GM12878 (cell line): Measurements from ENCODE around the gene TPCN2. TPM values are rescaled to one million over a fixed set of nuclear protein-coding genes. Genes with fewer than 3 reads are reported as not detected.

Source experiments
- ATAC-seq: fragments of 200-7000 bp; cut with Tn5 transposase; 3 replicates; pipeline ENCODE4 v1.9.1; 2020; ENCODE audit warnings: mild to moderate bottlenecking, moderate library complexity
- BruUV-seq: library from RNA; stranded (reverse); fragments of 400-500 nt; replicated peaks from 2 replicates; lab custom pipeline; 2021; lab: Mats Ljungman, UMichigan
- CTCF ChIA-PET: fragments of 300-600 bp; sonication (Branson Sonifier 250); formaldehyde crosslinking; extraction: SDS; loops from one replicate; lab custom pipeline; 2021; ENCODE audit warnings: inconsistent platforms; lab: Yijun Ruan, JAX
- POLR2A ChIA-PET: fragments of 350-600 bp; formaldehyde crosslinking; extraction: SDS; loops from one replicate; lab custom pipeline; 2021; ENCODE audit warnings: inconsistent platforms; lab: Charles Lee
- RAD21 ChIA-PET: fragments of 300-600 bp; sonication (Branson Sonifier 250); formaldehyde crosslinking; loops from one replicate; lab custom pipeline; 2023; ENCODE audit warnings: antibody characterized with exemption; ENCODE audit not compliant: unreplicated experiment; lab: Charles Lee
- SMC1A ChIA-PET: fragments of 300-600 bp; sonication (Branson Sonifier 250); formaldehyde crosslinking; loops from one replicate; lab custom pipeline; 2023; ENCODE audit not compliant: unreplicated experiment, uncharacterized antibody; lab: Charles Lee
- DNase-seq: peaks from one replicate; pipeline ENCODE4 v3.0.0-alpha.2; 2011; ENCODE audit warnings: low read depth, low spot score
- FAIRE-seq: peaks from 3 replicates; lab custom pipeline; 2011; peaks lifted over from hg19 to GRCh38; lab: Jason Lieb, UNC
- H2AFZ ChIP-seq: 2 replicates; pipeline ENCODE4 v1.6.0; 2011; ENCODE audit warnings: low read depth, low read length, control low read depth; ENCODE audit not compliant: control insufficient read depth
- H3K27ac ChIP-seq: 2 replicates; pipeline ENCODE4 v1.5.1; 2011; ENCODE audit warnings: control low read depth; ENCODE audit not compliant: control insufficient read depth, insufficient read depth
- H3K27me3 ChIP-seq, 2 experiments: replicated peaks in 1 of 2; 2 replicates each; pipeline versions ENCODE4 v1.6.0 to v1.6.1; 2011; ENCODE audit warnings: low read length in 1 of 2; ENCODE audit not compliant: control insufficient read depth in 2 of 2, insufficient read depth in 2 of 2
- H3K36me3 ChIP-seq, 2 experiments: 2 replicates each; pipeline ENCODE4 v1.5.1; 2011; ENCODE audit warnings: low read length in 1 of 2; ENCODE audit not compliant: control insufficient read depth in 2 of 2, insufficient read depth in 2 of 2
- H3K4me1 ChIP-seq: 2 replicates; pipeline ENCODE4 v1.6.1; 2011; ENCODE audit warnings: mild to moderate bottlenecking, low read length, moderate library complexity, mixed read lengths; ENCODE audit not compliant: control insufficient read depth, insufficient read depth
- H3K4me2 ChIP-seq: 2 replicates; pipeline ENCODE4 v1.6.0; 2011; ENCODE audit warnings: control low read depth; ENCODE audit not compliant: control insufficient read depth, insufficient read depth
- H3K4me3 ChIP-seq: fragments of 200-600 bp; sonication (generic); 2 replicates; pipeline ENCODE4 v1.5.1; 2016
- H3K79me2 ChIP-seq: 2 replicates; pipeline ENCODE4 v1.6.0; 2011; ENCODE audit warnings: low read length; ENCODE audit not compliant: control insufficient read depth, insufficient read depth
- H3K9ac ChIP-seq: 2 replicates; pipeline ENCODE4 v1.8.0; 2011; ENCODE audit warnings: low read length, control low read depth, mixed read lengths; ENCODE audit not compliant: control insufficient read depth, insufficient read depth
- H3K9me3 ChIP-seq: replicated peaks from 3 replicates; pipeline ENCODE4 v1.5.1; 2011; ENCODE audit warnings: mild to moderate bottlenecking, low read length; ENCODE audit not compliant: control insufficient read depth, insufficient read depth
- H4K20me1 ChIP-seq: 2 replicates; pipeline ENCODE4 v1.6.0; 2011; ENCODE audit not compliant: control insufficient read depth, insufficient read depth
- BCLAF1 ChIP-seq: fragments of 450-650 bp; IDR thresholded peaks from 2 replicates; pipeline ENCODE4 v1.6.1; 2017; ENCODE audit warnings: antibody characterized with exemption, mild to moderate bottlenecking, moderate library complexity
- CBX3 ChIP-seq: fragments of 200-600 bp; sonication (generic); IDR thresholded peaks from 2 replicates; pipeline ENCODE4 v1.6.1; 2016; ENCODE audit warnings: low read depth, borderline replicate concordance
- CHD4 ChIP-seq: fragments of 200-600 bp; sonication (generic); IDR thresholded peaks from 2 replicates; pipeline ENCODE4 v1.6.1; 2016; ENCODE audit warnings: mild to moderate bottlenecking
- NR2F1 ChIP-seq: fragments of 450-650 bp; conservative IDR thresholded peaks from 2 replicates; pipeline ENCODE4 v1.6.1; 2017; ENCODE audit warnings: mild to moderate bottlenecking
- PAX8 ChIP-seq: fragments of 450-650 bp; IDR thresholded peaks from 2 replicates; pipeline ENCODE4 v1.6.1; 2017; ENCODE audit warnings: mild to moderate bottlenecking, moderate library complexity
- RB1 ChIP-seq: fragments of 450-650 bp; formaldehyde crosslinking; IDR thresholded peaks from 2 replicates; pipeline ENCODE4 v1.6.1; 2017; ENCODE audit warnings: mild to moderate bottlenecking, borderline replicate concordance
- SKIL ChIP-seq: fragments of 450-650 bp; IDR thresholded peaks from 2 replicates; pipeline ENCODE4 v1.6.1; 2017; ENCODE audit warnings: mild to moderate bottlenecking, low read depth, inconsistent platforms; ENCODE audit not compliant: poor library complexity, severe bottlenecking
- ZNF217 ChIP-seq: fragments of 450-650 bp; IDR thresholded peaks from 2 replicates; pipeline ENCODE4 v1.6.1; 2017; ENCODE audit warnings: antibody characterized with exemption, mild to moderate bottlenecking
- ZNF384 ChIP-seq: IDR thresholded peaks from 2 replicates; pipeline ENCODE4 v1.6.1; 2012; ENCODE audit warnings: low read depth, mild to moderate bottlenecking, low read length, improper control_type of control experiment, borderline replicate concordance
- ZNF592 ChIP-seq: fragments of 450-650 bp; IDR thresholded peaks from 2 replicates; pipeline ENCODE4 v1.6.1; 2017; ENCODE audit warnings: mild to moderate bottlenecking, moderate library complexity
- WGBS: methylation state at CpG from one replicate; pipeline ENCODE4 v1.1.6; 2016; ENCODE audit warnings: low lambda C conversion rate; ENCODE audit not compliant: insufficient replicate concordance, insufficient coverage; ENCODE audit errors: missing lambda C conversion rate; 5-methylcytosine and 5-hydroxymethylcytosine counted together
- in situ Hi-C: fragments of 300-500 bp; cut with MboI; formaldehyde crosslinking; loops from 9 replicates; pipeline ENCODE4 v1.14.3; 2018; ENCODE audit warnings: mixed read lengths
- intact Hi-C: fragments of 100-400 bp; cut with micrococcal nuclease; formaldehyde crosslinking; loops from one replicate; pipeline ENCODE4 v1.14.2; 2022; ENCODE audit not compliant: unreplicated experiment
- polyA plus RNA-seq, 11 experiments: library from polyadenylated mRNA; depleted of rRNA in 4 of 11; unstranded in 6 of 11; stranded (reverse) in 5 of 11; fragments of >200 nt; fragmentation: Nextera tagmentation in 4 of 11; fragmentation: Illumina TruSeq in 1 of 11; extraction: Ambion mirVana in 4 of 11; extraction: Trizol in 1 of 11; gene quantifications; 1 replicate in 1 of 11; 2 replicates in 10 of 11; pipeline versions ENCODE4 v1.2.1 to v1.2.3, GENCODE V29; 2011 to 2016; ENCODE audit warnings: inconsistent platforms in 2 of 11, missing spikeins in 2 of 11, low read depth in 1 of 11
- total RNA-seq, 4 experiments: library from RNA; depleted of rRNA in 3 of 4; stranded (reverse); fragments of >200 nt in 3 of 4; fragmentation: Illumina TruSeq in 1 of 4; extraction: Trizol in 1 of 4; gene quantifications; 2 replicates each; pipeline versions ENCODE4 v1.2.1 to v1.2.3, GENCODE V29; 2013 to 2021

The TPCN2 gene
- total and polyA plus RNA-seq, 10 of the 15 experiments (the other 5 are each of a cell fraction or from before 2014, with no cell fraction given), result 1.7 to 18.4 (median 8.4) TPM

GRCh38 chr11:69078930-69079605 lies 30.3 kb downstream of the TPCN2 start:
- ChIA-PET CTCF (interaction anchor here (1.6 kb wide), 1 partner anchor 11 kb away, joined by 3 read pairs; no protein-coding TSS in a partner anchor), RAD21 (no interaction called here), POLR2A (no interaction called here), SMC1A (no interaction called here)
- BruUV-seq, result no TSS peak
- no peak for DNase-seq
- in situ Hi-C loops, result no loop called here
- intact Hi-C loops, result no loop called here
- no peaks in the 10 kb centered on the region for H4K20me1 ChIP-seq
- no peaks in the 10 kb centered on the region for H3K79me2 ChIP-seq
- WGBS, result 75% methylated on average over 20 of the region's 20 CpGs
- no peak overlapping the region for H2AFZ ChIP-seq
- no peak for ATAC-seq
- TF ChIP-seq PAX8 (no peak), CBX3 (no peak), NR2F1 (no peak), ZNF384 (no peak), RB1 (no peak), ZNF592 (no peak), SKIL (no peak), CHD4 (no peak), ZNF217 (no peak), BCLAF1 (no peak)
- H3K4me1 ChIP-seq, result no peaks in the 10 kb centered on the region
- no peak overlapping the region for H3K9ac ChIP-seq
- FAIRE-seq, result no peak
- no peak overlapping the region for H3K4me3 ChIP-seq
- no peak overlapping the region for H3K27ac ChIP-seq
- peaks cover 6 to 11% of the 10 kb centered on the region in 2 experiments; a peak in 3 of 4 replicates for H3K36me3 ChIP-seq
- no peaks in the 10 kb centered on the region for H3K9me3 ChIP-seq
- H3K27me3 ChIP-seq, result no peaks in the 10 kb centered on the region
- no peak overlapping the region for H3K4me2 ChIP-seq
